Panc1 (cell line): ENCODE data around the gene DHPS. TPM values are rescaled to one million over a fixed set of nuclear protein-coding genes. Genes with fewer than 3 reads are reported as not detected.

Experiments used
- ATAC-seq: fragments of 200-7000 bp; cut with Tn5 transposase; 2 replicates; pipeline ENCODE4 v1.9.1; 2020; ENCODE audit warnings: mild to moderate bottlenecking, moderate library complexity
- BruUV-seq: library from RNA; stranded (reverse); fragments of 400-500 nt; replicated peaks from 2 replicates; lab custom pipeline; 2021; lab: Mats Ljungman, UMichigan
- CTCF ChIA-PET: fragments of 300-600 bp; sonication (Branson Sonifier 250); formaldehyde crosslinking; loops from one replicate; lab custom pipeline; 2022; ENCODE audit warnings: antibody characterized with exemption; lab: Charles Lee
- POLR2A ChIA-PET: fragments of 300-600 bp; sonication (Branson Sonifier 250); formaldehyde crosslinking; loops from one replicate; lab custom pipeline; 2022; ENCODE audit warnings: antibody characterized with exemption; lab: Charles Lee
- DNase-seq: peaks from one replicate; pipeline ENCODE4 v3.0.0-alpha.2; 2010; ENCODE audit warnings: low read depth, low spot score
- H3K27ac ChIP-seq: 2 replicates; pipeline ENCODE4 v1.5.1; 2011; ENCODE audit warnings: mild to moderate bottlenecking, low read length, inconsistent platforms
- H3K27me3 ChIP-seq: fragments of 200-500 bp; sonication (Bioruptor generic); 2 replicates; pipeline ENCODE4 v1.6.0; 2014; ENCODE audit warnings: low read length, inconsistent platforms; ENCODE audit not compliant: control insufficient read depth, insufficient read depth
- H3K36me3 ChIP-seq: fragments of 200-500 bp; sonication (Bioruptor generic); 2 replicates; pipeline ENCODE4 v1.5.1; 2014; ENCODE audit warnings: inconsistent platforms, mild to moderate bottlenecking, low read length, moderate library complexity; ENCODE audit not compliant: control insufficient read depth, insufficient read depth
- H3K4me1 ChIP-seq: 2 replicates; pipeline ENCODE4 v1.5.1; 2011; ENCODE audit warnings: inconsistent platforms, mild to moderate bottlenecking, low read length, moderate library complexity; ENCODE audit not compliant: control insufficient read depth, insufficient read depth
- H3K4me3 ChIP-seq, 2 experiments: 2 replicates each; pipeline ENCODE4 v1.5.1; 2011 to 2012; ENCODE audit warnings: low read depth in 2 of 2, low read length in 2 of 2, mild to moderate bottlenecking in 2 of 2, inconsistent platforms in 1 of 2, moderate library complexity in 1 of 2
- H3K9me3 ChIP-seq: fragments of 200-500 bp; sonication (Bioruptor generic); 2 replicates; pipeline ENCODE4 v1.5.1; 2014; ENCODE audit warnings: low read depth, mild to moderate bottlenecking, inconsistent platforms, low read length, moderate library complexity; ENCODE audit not compliant: control insufficient read depth, insufficient read depth
- POLR2AphosphoS5 ChIP-seq: IDR thresholded peaks from 2 replicates; pipeline ENCODE4 v1.6.1; 2012; ENCODE audit warnings: mild to moderate bottlenecking, low read depth, low read length, moderate library complexity
- SIN3A ChIP-seq: IDR thresholded peaks from 2 replicates; pipeline ENCODE4 v1.6.1; 2012; ENCODE audit warnings: low read depth, mild to moderate bottlenecking, low read length, moderate library complexity, borderline replicate concordance; ENCODE audit not compliant: insufficient read depth
- TCF7L2 ChIP-seq: IDR thresholded peaks from 2 replicates; pipeline ENCODE4 v1.6.1; 2011; ENCODE audit warnings: mild to moderate bottlenecking, low read depth, low read length, inconsistent platforms
- in situ Hi-C: cut with HindIII; loops from 2 replicates; pipeline ENCODE4 v1.10.0; 2016; ENCODE audit warnings: low sequenced_read_pairs, low pct_unique_long_range_greater_than_20kb
- intact Hi-C: fragments of 100-400 bp; cut with micrococcal nuclease; formaldehyde crosslinking; loops from one replicate; pipeline ENCODE4 v1.10.0; 2022; ENCODE audit not compliant: unreplicated experiment
- total RNA-seq: library from RNA; stranded (reverse); gene quantifications from one replicate; pipeline ENCODE4 v1.2.1, GENCODE V29; 2021; ENCODE audit not compliant: unreplicated experiment
- TF ChIP-seq, protein P1 (sequence below), 2 experiments: IDR thresholded peaks; 2 replicates each; pipeline ENCODE4 v1.6.1; 2011 to 2012; ENCODE audit warnings: low read depth in 2 of 2, control low read depth in 1 of 2, low read length in 1 of 2, mild to moderate bottlenecking in 1 of 2, moderate library complexity in 1 of 2; ENCODE audit not compliant: insufficient read depth in 1 of 2
- TF ChIP-seq, protein P2 (sequence below): fragments of 450-650 bp; IDR thresholded peaks from 2 replicates; pipeline ENCODE4 v1.5.1; 2017; ENCODE audit warnings: mild to moderate bottlenecking

The DHPS gene
- total RNA-seq, 1 experiment from 2014 or later, result 76.9 TPM

DNA sequence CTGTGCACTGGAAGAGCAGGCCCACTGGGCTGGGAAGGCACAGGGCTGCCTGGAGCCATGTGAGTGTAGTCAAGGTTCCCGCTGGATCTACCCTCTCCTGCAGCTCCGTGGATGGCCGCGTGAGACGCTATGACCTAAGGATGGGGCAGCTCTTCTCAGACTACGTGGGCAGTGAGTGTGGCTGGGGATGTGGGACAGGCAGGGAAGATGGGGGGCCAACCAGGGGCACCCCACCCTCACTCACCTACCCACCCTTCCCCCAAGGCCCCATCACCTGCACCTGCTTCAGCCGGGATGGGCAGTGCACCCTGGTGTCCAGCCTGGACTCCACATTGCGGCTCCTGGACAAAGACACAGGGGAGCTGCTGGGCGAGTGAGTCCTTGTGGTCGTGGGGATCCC, 8.9 kb downstream of the DHPS start:
- DNase-seq (no peak), ATAC-seq (no peak)
- POLR2A ChIA-PET, result no interaction called here
- TF ChIP-seq, protein P1, sequence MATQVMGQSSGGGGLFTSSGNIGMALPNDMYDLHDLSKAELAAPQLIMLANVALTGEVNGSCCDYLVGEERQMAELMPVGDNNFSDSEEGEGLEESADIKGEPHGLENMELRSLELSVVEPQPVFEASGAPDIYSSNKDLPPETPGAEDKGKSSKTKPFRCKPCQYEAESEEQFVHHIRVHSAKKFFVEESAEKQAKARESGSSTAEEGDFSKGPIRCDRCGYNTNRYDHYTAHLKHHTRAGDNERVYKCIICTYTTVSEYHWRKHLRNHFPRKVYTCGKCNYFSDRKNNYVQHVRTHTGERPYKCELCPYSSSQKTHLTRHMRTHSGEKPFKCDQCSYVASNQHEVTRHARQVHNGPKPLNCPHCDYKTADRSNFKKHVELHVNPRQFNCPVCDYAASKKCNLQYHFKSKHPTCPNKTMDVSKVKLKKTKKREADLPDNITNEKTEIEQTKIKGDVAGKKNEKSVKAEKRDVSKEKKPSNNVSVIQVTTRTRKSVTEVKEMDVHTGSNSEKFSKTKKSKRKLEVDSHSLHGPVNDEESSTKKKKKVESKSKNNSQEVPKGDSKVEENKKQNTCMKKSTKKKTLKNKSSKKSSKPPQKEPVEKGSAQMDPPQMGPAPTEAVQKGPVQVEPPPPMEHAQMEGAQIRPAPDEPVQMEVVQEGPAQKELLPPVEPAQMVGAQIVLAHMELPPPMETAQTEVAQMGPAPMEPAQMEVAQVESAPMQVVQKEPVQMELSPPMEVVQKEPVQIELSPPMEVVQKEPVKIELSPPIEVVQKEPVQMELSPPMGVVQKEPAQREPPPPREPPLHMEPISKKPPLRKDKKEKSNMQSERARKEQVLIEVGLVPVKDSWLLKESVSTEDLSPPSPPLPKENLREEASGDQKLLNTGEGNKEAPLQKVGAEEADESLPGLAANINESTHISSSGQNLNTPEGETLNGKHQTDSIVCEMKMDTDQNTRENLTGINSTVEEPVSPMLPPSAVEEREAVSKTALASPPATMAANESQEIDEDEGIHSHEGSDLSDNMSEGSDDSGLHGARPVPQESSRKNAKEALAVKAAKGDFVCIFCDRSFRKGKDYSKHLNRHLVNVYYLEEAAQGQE (IDR thresholded peaks at IDR 0.05; ENCODE audit: insufficient read depth in 1 of 2, low read depth in 2 of 2, low read length in 1 of 2), result no peak
- TF ChIP-seq POLR2AphosphoS5 (no peak), SIN3A (no peak), TCF7L2 (no peak)
- TF ChIP-seq, protein P2, sequence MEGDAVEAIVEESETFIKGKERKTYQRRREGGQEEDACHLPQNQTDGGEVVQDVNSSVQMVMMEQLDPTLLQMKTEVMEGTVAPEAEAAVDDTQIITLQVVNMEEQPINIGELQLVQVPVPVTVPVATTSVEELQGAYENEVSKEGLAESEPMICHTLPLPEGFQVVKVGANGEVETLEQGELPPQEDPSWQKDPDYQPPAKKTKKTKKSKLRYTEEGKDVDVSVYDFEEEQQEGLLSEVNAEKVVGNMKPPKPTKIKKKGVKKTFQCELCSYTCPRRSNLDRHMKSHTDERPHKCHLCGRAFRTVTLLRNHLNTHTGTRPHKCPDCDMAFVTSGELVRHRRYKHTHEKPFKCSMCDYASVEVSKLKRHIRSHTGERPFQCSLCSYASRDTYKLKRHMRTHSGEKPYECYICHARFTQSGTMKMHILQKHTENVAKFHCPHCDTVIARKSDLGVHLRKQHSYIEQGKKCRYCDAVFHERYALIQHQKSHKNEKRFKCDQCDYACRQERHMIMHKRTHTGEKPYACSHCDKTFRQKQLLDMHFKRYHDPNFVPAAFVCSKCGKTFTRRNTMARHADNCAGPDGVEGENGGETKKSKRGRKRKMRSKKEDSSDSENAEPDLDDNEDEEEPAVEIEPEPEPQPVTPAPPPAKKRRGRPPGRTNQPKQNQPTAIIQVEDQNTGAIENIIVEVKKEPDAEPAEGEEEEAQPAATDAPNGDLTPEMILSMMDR, result no peak
- Histone ChIP-seq H3K9me3 (no peaks in the 10 kb centered on the region), H3K36me3 (peaks cover 3% of the 10 kb centered on the region; the same call in 1 of the 2 replicates), H3K27me3 (no peaks in the 10 kb centered on the region), H3K27ac (no peak overlapping the region), H3K4me1 (no peaks in the 10 kb centered on the region; the same call in 1 of the 2 replicates), H3K4me3 (no peak overlapping the region)
- in situ Hi-C loops (no loop called here), intact Hi-C loops (loop anchor here (10.0 kb wide), 1 partner anchor 108 kb away; no protein-coding TSS in a partner anchor)
- CTCF ChIA-PET, result interaction anchor here (0.6 to 0.8 kb wide), 2 partner anchors 34 to 614 kb away, joined by 3 to 6 read pairs; no protein-coding TSS in a partner anchor
- no TSS peak for BruUV-seq

DNA sequence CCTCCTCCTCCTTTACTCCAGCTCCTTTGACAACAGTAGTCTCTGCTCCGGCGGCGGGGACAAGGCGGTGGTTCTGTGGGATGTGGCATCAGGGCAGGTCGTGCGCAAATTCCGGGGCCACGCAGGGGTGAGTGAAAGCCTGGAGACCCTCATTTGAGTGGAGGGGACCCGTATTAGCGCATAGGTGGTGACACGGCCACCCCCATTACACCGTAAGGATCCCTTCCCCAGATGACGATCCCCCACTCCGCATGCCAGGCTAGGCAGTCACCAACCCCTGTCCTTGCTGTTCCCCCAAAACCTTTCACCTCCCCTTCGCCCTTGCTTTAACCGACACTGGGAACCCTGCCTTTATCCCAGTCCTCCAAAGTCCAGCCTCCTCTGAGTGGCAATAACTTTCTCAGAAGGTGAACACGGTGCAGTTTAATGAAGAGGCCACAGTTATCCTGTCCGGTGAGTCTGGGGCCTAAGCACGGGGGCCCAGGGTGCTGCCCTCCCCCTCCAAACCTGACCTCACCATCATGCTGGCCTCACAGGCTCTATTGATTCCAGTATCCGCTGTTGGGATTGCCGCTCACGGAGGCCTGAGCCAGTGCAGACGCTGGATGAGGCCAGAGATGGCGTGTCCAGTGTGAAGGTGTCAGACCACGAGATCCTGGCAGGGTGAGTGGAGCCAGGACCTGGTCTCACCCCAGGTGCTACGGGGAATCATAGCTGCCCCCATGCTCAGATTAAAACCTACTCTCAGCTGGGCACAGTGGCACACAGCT, 11.3 kb downstream of the DHPS start:
- intact Hi-C loops, result loop anchor here (10.0 kb wide), 1 partner anchor 106 kb away; no protein-coding TSS in a partner anchor
- in situ Hi-C loops, result no loop called here
- peaks cover 3% of the 10 kb centered on the region for H3K4me1 ChIP-seq
- CTCF ChIA-PET, result no interaction called here
- H3K27me3 ChIP-seq, result no peaks in the 10 kb centered on the region
- TF ChIP-seq POLR2AphosphoS5 (no peak), SIN3A (no peak), TCF7L2 (no peak)
- TF ChIP-seq, protein P2, result no peak
- TF ChIP-seq, protein P1 (IDR thresholded peaks at IDR 0.05; ENCODE audit: insufficient read depth in 1 of 2, low read depth in 2 of 2, low read length in 1 of 2), result no peak
- TSS peak; percentile 87 for BruUV-seq
- H3K27ac ChIP-seq, result peak overlapping the region; percentile 98
- peaks cover 3% of the 10 kb centered on the region; the same call in 1 of the 2 replicates for H3K36me3 ChIP-seq
- DNase-seq (no peak), ATAC-seq (peak; percentile 8; the same call in 1 of the 2 replicates)
- H3K9me3 ChIP-seq, result no peaks in the 10 kb centered on the region
- POLR2A ChIA-PET, result no interaction called here
- H3K4me3 ChIP-seq, result peak overlapping the region; percentile 87 to 93
